UCSD-AML1 (cell line): ENCODE data around the gene MYO6.
A peak's percentile ranks its signal among the peaks of the same experiment; 100 is the strongest.
"Not testable (repeated sequence)": the region's sequence is repeated elsewhere in the genome, so short reads cannot be mapped to it uniquely, and the experiment has no call there.

ENCODE experiments used
- DNase-seq: peaks from one replicate; lab custom pipeline; 2025; ENCODE audit not compliant: unreplicated experiment; lab: John Stamatoyannopoulos, UW

Gene MYO6

DNA sequence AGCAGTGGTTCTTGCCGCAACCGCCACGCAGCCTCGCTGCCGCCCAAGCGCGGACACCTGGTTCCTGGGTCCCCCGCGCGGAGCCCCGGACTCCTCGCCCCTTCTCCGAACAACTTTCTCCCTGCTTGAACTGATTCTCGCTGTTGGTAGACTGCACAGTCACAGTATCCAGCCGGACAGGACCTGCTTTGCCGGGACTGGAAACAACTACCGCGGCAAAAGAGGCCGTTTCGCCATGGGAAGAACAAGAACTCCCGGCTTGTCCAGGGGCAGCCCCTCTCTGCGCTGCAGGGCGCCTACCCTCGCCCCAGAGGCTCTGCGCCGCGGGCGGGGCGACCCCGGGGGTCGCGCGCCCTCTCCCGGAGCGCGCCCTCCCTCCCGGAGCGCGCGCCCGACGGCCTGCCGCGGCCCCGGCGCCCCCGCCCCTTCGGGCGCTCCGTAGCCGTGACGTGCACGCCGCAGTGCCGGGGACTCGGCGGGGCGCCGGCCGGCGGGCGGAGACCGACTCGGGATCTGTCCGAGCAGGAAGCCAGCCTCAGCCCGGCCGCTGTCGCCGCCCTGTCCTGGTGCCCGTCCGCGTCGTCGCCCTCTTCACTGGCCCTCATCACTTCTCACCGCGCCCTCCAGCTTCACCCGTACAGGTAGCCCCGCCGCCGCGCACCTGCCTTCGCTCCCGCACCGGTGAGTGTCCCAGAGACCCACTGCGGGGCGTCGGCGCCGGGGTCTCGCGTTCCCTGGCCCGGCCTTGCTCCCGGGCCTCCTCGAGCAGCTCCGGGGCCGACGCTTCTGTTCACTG, at the start of gene MYO6:
Gene MYO6 (plus strand): TSS at position 497 of the 796 bp plus-strand sequence. CDS start 68,309 bp downstream, outside the sequence.
- DNase-seq: peak; percentile 23

DNA sequence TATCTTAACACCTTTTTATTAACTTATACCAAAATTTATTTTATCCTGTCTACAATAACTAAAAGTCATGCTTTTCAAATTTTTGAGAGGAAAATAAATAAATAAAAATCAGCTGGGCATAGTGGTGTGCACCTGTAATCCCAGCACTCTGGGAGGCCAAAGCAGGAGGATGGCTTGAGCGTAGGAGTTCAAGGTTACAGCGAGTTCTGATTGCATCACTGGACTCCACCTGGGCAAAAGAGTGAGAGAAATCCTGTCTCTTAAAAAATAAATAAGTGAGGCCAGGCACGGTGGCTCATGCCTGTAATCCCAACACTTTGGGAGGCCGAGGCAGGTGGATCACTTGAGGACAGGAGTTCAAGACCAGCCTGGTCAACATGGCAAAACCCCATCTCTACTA, 40.7 kb upstream of the MYO6 start:
- DNase-seq: not testable (repeated sequence)

DNA sequence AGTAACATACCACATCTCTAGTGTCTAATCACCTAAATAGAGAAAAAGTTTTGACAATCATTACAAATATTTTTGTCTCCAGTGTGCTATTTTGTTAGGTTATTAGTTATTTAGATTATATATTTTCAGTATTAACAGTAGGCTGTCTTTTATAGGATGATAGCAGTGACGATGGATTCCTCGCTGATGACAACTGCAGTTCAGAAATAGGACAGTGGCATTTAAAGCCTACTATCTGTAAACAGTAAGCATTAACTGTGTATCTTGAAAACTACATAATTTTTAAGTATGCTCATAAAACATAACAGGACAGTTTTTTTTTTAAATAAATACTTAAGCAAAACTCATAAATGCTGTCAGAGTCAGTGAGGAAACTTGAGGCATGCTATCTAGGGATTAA, 37.9 kb upstream of the MYO6 start:
- DNase-seq: no peak

DNA sequence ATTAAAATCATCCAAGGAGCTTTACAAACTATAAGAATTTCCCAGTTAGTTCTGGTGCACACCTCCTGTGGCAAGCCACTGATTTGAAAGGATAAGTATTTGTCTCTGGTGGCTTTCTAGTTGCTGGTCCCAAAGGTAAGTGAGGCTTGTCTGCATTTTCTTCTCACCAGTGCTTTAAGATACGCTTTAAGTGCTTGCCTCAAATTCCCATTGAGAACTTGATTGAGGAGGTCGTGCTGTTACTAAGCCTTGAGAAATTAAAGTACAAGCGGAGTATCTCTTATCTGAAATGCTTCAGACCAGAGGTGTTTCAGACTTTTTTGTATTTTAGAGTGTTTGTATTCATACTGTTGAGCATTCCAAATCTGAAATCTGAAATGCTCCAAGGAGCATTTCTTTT, 29.9 kb upstream of the MYO6 start:
- DNase-seq: no peak

DNA sequence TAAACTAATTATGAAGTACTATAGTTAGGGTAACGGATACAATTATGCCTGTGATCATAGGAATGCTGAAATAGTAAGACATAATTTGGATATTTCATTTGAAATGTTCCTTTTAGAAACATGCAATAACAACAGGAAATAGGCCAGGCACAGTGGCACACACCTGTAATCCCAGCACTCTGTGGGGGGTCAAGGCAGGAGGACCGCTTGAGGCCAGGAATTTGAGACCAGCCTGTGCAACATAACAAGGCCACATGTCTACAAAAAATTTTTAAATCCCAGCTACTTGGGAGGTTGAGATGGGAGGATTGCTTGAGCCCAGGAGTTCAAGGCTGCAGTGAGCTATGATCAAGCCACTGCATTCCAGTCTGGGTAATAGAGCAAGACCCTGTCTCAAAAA, 25.7 kb upstream of the MYO6 start:
- no peak for DNase-seq

DNA sequence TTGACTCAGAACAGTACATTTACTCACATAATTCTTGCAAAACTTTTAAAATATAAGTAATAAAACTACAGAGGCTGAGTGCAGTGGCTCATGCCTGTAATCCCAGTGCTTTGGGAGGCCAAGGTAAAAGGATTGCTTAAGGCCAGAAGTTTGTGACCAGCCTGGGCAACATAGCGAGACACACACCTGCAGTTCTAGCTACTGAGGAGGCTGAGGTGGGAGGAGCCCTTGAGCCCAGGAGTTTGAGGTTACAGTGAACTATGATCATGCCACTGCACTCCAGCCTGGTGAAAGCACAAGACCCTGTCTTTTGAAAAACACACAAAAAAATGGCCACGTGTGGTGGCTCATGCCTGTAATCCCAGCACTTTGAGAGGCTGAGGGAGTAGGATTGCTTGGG, 21.8 kb upstream of the MYO6 start:
- DNase-seq: no peak

DNA sequence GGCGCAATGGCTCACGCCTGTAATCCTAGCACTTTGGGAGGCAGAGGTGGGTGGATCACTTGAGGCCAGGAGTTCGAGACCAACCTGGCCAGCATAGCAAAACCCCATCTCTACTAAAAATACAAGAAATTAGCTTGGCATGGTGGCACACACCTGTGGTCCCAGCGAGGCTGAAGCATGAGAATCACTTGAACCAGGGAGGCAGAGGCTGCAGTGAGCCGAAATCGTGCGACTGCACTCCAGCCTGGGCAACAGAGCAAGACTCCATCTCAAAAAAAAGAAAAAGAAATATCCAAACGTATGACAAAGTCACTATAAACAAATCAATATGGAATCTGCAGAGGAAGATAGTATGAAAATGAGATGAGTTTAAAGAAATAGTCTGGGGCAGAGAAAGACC, 18.0 kb upstream of the MYO6 start:
- DNase-seq: not testable (repeated sequence)

DNA sequence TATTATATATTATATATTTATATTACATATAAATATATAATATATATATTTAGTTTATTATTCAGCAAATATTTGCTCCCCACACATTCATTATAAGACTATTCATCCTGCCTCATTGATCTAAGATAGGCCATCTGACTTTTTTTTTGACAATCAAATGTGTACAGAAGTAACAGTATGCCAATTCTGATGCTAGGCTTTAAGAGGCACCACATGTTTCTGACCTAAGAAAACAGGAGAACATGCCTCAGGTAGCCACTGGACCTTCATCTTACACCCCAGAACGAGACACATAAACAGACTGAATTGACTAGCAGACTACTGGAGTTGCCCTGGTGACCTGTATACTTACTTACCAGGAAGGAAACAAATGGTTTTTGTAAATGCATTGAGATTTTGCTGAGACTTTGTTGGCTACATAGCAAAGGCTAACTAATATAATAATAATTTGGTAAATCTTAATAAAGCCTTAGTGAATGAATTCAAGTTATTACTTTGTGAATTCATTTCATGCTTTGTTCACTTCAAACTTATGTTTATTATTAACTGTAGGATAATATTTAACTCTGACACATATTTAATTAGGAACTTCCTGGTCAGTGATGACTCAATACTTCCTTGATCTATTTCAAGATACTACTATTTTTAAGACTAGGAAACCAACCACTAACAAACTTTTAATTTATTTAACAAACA, 13.4 kb upstream of the MYO6 start:
- no peak for DNase-seq

DNA sequence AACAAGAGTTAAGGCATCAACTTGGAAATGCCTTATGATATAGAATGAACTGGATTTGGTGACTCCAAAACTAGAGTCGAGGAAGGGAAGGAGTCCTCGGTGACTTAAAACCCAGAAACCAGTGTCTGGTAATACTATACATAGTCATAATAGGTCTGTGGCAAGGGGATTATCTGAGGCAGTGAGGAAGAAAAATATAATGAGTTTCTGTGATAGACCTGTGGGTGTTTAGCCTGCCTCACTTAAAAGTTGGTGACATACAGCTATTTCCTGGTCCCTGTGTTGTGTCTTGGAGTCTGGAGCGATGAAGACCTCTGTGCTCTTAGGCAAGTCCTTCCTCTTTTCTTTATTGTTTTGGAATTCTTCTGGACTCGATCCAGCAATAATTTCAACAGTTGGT, 5.1 kb upstream of the MYO6 start:
- no peak for DNase-seq

DNA sequence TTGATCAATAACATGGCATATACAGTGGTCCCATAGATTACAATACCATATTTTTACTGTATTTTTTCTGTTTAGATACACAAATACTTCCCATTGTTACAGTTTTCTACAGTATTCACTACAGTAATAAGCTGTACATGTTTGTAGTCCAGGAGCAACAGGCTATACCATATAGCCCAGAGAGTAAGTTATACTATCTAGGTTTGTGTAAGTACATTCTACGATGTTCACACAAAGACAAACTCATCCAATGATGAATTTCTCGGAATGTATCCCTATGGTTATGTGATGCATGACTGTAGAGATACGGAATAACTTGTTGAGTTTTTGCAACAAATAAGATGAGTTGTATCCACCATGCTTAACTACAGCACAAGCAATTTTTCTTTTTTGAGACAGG, 3.6 kb upstream of the MYO6 start:
- DNase-seq: no peak

DNA sequence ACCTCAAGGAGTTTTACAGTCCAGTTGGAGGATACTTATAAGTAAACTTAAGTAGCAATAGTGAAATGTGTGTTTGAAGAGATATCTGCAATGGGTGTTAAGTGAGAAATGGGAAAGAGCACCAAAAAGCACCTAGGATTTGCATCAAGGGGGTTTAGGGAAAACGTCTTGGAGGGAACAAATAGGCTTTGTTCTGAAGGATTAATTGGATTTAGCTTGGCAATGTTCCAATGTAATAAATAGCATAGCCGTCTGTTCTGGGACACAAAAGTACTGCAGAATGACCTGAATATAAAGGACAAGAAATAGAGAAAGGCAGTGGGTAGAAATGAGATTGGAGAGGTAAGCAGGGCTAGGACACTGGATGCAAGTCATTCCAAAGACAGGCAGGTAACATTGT, 2.8 kb upstream of the MYO6 start:
- no peak for DNase-seq

DNA sequence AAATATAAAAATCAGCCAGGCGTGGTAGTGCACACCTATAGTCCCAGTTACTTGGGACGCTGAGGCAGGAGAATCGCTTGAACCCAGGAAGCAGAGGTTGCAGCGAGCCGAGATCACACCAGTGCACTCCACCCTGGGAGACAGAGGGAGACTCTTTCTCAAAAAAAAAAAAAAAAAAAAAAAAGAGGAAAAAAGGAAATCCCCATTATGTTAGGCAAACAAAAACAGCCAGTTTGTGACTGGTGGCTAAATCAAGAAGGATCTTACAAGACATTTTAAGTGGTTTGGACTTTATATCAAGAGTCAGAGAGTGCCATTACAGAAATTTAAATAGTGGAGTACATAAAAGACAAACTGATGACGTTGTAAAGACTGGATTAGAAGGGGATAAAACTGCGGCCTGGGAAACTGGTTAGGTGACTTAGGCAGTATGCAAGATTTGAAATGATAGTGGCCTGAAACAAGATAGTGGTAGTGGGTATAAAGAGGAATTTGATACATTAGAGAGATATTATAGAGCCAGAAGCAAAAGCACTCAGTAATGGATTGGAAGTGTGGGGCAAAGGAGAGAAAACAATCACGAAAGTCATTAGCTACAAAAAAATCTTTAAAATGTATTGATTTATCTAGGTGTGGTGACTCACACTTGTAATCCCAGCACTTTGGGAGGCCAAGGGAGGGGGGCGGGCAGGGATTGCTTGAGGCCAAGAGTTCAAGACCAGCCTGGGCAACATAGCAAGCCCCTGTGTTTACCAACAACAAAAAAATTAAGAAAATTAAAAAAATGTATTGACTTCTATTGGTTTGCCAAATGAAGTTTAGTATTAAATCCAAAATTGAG, 1.7 kb upstream of the MYO6 start:
- no peak for DNase-seq

DNA sequence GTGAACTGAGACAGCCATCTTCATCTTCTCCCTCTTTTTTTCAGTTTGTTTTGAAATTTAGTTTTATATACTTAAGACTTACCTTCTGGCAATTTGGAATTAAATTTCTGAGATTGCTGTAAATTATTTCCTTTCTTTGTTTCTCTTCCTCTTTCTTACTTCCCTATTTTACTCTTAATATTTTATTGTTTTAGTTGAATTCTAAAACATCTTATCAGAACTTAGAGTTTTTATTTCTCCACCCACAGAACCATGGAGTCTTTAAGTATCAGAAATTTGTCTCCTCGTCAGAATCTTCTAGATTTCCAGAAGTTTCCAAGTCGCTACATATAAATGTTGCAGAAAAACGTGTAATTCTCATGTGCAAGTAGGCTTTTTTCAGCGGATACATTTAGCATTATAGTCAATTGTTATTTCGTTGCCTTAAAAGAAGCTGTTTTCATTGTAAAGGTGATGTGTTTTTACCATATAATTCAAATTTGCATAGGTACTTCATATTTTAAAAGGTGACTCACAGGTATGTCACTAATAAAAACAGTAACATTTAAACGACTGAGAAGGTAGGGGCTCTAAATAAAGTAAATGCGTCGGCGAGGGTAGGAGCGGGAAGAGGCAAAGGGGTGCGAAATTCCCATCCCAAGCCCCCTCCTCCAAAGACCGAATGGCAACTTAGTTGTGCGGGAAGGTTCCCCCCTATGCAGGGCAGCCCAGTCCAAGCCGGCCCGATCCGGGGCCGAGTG, 866 bp upstream of the MYO6 start:
- DNase-seq: no peak

DNA sequence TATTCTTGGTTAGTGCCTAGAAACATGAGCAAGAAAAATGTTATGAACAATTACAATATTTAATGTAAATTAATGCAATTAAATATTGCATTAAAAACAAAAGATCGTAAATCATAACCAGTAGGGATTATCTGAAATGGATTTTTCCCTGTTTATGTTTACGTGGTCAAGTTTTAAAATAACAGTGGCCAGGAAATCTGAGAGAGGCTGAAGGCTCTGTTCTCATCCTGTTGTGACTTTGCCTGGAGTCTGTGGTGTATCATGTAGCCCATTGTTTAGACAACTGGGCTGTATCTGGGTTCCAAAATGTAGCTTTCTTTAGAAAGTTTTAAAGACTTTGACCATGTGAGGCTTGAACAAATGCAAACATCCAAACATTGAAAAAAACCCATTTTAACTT, 2.4 kb downstream of the MYO6 start:
- no peak for DNase-seq

DNA sequence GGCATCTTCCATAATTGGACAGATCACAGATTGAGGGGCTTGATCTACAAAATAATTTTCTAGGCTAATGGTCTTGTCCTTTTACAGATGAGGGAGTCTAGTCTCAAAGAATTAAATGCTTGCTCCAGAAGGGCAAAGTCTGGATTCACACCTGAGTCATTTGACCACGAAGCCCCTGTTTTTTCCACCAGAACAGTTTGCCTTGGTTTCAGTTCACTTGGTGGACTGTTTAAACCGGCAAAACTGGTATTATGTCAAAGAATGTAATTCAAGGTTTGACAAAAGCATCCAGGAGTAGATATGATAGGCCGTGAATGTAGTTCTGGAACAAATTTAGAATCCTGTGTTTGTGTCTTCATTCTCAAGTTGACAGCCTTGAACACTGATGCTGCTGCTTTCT, 3.3 kb downstream of the MYO6 start:
- DNase-seq: no peak

DNA sequence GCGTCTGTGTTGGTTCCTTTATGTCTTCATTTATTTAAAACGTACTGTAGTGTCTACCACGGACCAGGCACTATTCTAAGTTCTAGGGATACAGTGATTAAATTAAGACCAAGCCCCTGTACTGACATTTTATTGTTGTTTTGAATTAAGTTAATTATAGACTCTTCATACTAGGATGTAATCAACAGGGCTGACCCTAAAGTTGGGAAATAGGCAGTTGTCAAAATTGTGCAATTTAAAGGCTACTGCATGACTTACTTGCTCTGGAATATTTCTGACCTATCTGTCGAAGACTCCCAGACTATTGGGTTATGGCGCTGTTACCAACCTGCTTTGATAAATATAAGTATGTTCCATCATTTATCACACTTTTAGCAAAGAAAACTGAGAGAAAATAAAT, 6.7 kb downstream of the MYO6 start:
- DNase-seq: no peak

DNA sequence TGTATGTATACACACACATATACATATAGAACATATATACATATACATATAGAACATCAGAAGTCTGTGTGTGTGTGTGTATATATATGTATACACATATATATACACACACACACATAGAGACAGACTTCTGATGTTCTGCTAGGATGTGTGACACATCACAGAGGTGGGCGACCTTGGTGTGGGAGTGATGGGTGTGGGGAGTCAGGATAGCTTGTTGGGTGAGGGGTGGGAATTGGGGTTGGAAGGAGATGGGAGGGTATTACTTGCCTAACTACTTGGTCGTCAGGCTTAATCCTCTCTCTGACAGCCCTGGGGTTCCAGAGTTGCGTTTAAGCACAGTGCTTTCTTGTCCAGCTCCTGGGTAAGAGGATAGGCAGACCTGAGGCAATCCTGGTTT, 8.3 kb downstream of the MYO6 start:
- no peak for DNase-seq

DNA sequence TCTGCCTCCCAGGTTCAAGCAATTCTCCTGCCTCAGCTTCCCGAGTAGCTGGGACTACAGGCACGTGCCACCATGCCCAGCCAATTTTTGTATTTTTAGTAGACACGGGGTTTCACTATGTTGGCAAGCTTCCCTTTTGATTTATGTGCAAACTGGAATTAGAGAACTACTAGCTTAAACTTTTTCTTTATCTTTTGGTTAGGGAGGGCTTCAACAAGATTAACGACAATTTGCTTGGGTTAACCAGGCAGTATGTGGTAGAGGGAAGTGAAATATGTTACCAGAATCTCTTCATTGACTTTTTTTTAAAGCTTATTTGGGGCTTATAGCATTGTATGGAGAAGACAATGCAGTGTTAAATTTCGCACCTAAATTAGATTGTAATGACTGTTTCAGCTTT, 9.0 kb downstream of the MYO6 start:
- DNase-seq: no peak

DNA sequence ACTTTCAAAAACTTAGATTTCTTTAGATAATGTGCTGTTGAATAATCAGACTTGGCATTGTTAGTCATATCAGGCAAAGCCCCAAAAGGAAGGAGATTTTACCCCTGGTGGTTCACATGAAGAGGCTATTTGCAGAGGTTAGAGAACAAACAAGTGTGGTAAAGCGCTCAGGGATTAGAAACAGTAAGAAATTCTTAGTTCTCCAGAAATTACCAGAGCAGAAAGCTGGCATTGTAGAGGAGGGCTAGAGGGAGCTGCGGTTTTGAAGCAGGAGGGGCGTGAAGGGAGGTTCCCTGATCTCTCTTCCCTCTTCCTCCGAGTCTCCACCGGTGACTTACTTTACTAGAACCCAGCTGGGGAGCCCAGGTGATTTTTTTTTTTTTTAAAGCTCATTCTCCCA, 10.2 kb downstream of the MYO6 start:
- DNase-seq: no peak

DNA sequence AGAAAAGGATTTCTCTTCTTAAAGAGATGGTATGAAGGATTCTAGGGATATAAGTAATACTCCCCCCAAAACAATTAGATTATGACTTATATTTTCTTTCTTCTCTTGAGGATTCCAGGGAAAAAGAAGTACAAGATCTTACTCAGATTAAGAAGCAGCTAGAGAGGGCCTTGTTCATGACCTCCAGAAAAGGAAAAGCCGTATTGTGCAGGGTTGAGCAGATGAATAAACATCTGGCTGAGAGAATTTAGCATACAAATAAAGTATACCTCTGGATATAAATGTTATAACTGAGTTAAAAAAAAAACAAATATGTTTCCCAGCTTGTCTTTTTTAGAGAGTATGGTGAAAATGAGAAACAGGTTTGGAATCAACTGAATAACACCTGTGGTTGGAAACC, 11.3 kb downstream of the MYO6 start:
- DNase-seq: no peak

DNA sequence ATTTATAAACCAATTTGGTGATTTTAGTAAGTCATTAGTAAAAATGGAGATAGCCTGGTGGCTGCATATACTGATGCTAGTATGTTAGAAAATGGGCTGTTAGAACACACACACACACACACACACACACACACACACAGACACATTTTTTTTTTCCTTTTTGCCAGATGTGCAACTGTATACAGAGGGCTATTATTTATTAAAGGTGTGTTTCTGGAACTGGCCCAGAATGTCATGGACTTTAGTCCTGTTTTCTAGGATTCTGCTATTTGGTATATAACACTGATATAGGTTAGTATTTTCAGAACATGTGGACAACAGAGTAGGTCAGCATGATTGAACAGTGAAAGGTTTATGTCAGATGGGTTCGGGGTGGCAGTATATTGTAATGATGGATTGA, 12.4 kb downstream of the MYO6 start:
- DNase-seq: no peak
